ENCODE results near the gene BCL2. TPM values are rescaled to one million over a fixed set of nuclear protein-coding genes. Genes with fewer than 3 reads are reported as not detected.

The BCL2 gene
- total RNA-seq, 1 experiment from 2014 or later, result 1.3 TPM

DNA sequence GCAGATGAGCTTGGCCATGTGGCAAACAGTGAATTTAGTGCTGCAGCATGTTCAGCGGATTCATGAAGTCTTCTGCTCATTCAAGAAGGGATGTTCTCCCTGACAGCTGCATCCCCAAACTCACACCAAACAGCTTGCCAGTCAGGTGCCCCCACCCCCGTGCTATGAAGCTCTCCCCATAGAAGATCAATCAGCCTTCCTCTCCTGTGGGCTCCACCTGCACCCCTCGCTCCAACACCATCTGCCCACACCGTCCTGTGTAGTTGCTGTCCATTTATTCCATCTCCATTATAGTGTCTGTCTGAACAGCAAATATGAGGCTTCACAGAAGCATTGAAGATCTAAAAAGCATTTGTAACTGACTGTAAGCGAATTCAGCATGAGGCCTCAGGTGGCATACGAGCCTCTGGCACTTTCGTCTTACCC, 218.9 kb downstream of the BCL2 start:
- no peaks in the 10 kb centered on the region for H3K27me3 ChIP-seq (ENCODE audit: insufficient read depth, low read length)
- no CpG with 5 or more reads among the region's 7 CpGs for WGBS (ENCODE audit: extremely low coverage, insufficient read length, low lambda C conversion rate)
- no peak overlapping the region for H3K4me3 Mint-ChIP-seq
- H3K27me3 Mint-ChIP-seq (ENCODE audit: low read depth), result no peaks in the 10 kb centered on the region
- no peaks in the 10 kb centered on the region; the same call in 1 of the 2 replicates for H3K4me1 ChIP-seq (ENCODE audit: insufficient read depth, low read length)
- H3K79me1 ChIP-seq (ENCODE audit: insufficient read depth, low read depth, low read length, poor library complexity, severe bottlenecking), result no peaks in the 10 kb centered on the region
- no peak overlapping the region for H4K8ac ChIP-seq (replicated peaks; ENCODE audit: insufficient read length, low read depth, low read length)
- H3K9me3 ChIP-seq (ENCODE audit: control insufficient read depth, low read depth, low read length), result no peaks in the 10 kb centered on the region
- no peak overlapping the region for H4K91ac ChIP-seq (ENCODE audit: insufficient read length, low read depth, low read length)
- no peak overlapping the region for H2AFZ ChIP-seq (ENCODE audit: low read length)
- no peak overlapping the region for H3K23ac ChIP-seq (ENCODE audit: insufficient read length, low read depth, low read length)
- H2BK5ac ChIP-seq (ENCODE audit: insufficient read length, low read length), result no peak overlapping the region
- no peak overlapping the region for H2BK120ac ChIP-seq (ENCODE audit: low read depth, low read length, poor library complexity, severe bottlenecking)
- H4K5ac ChIP-seq (ENCODE audit: insufficient read length, low read depth, low read length), result no peak overlapping the region
- peaks cover 2% of the 10 kb centered on the region for H4K20me1 ChIP-seq (ENCODE audit: control insufficient read depth, insufficient read depth, insufficient read length)
- no peak overlapping the region for H3K4ac ChIP-seq (ENCODE audit: low read depth, low read length)
- peaks cover 0 to 13% of the 10 kb centered on the region in 2 experiments; a peak in 3 of 4 replicates for H3K4me1 Mint-ChIP-seq
- H2BK20ac ChIP-seq (ENCODE audit: low read depth, low read length, poor library complexity, severe bottlenecking), result no peak overlapping the region
- H3K23me2 ChIP-seq (ENCODE audit: insufficient read length, low read depth, low read length, poor library complexity, severe bottlenecking), result no peaks in the 10 kb centered on the region
- no peak overlapping the region for H3K18ac ChIP-seq (ENCODE audit: insufficient read length, low read depth, low read length)
- no peaks in the 10 kb centered on the region for H3K79me2 ChIP-seq (ENCODE audit: insufficient read depth, low read length)
- H3K14ac ChIP-seq (ENCODE audit: insufficient read depth, low read length), result no peak overlapping the region
- no peak overlapping the region for H3K9ac ChIP-seq (ENCODE audit: extremely low read depth, insufficient read length, low read length)
- H3T11ph ChIP-seq (ENCODE audit: low read length), result no peak overlapping the region
- H3K4me2 ChIP-seq (ENCODE audit: insufficient read depth, insufficient read length, low read length), result no peak overlapping the region
- no peak overlapping the region for H3K27ac ChIP-seq (ENCODE audit: insufficient read length, low read depth, low read length)
- peaks cover 3% of the 10 kb centered on the region in 2 experiments; a peak in 3 of 5 replicates for H3K9me3 Mint-ChIP-seq
- H2BK15ac ChIP-seq (ENCODE audit: low read depth, low read length), result no peak overlapping the region
- H3K27ac Mint-ChIP-seq, result no peak overlapping the region
- no peak overlapping the region for H2AK5ac ChIP-seq (ENCODE audit: insufficient read length, low read length)
- peaks cover 0 to 4% (median 3%) of the 10 kb centered on the region in 3 experiments; a peak in 5 of 7 replicates for H3K36me3 Mint-ChIP-seq (ENCODE audit: insufficient read depth in 1 of 3, low read depth in 3 of 3)
- no peak overlapping the region for H3K56ac ChIP-seq (ENCODE audit: insufficient read length, low read depth, low read length)
- TF ChIP-seq, protein P1, sequence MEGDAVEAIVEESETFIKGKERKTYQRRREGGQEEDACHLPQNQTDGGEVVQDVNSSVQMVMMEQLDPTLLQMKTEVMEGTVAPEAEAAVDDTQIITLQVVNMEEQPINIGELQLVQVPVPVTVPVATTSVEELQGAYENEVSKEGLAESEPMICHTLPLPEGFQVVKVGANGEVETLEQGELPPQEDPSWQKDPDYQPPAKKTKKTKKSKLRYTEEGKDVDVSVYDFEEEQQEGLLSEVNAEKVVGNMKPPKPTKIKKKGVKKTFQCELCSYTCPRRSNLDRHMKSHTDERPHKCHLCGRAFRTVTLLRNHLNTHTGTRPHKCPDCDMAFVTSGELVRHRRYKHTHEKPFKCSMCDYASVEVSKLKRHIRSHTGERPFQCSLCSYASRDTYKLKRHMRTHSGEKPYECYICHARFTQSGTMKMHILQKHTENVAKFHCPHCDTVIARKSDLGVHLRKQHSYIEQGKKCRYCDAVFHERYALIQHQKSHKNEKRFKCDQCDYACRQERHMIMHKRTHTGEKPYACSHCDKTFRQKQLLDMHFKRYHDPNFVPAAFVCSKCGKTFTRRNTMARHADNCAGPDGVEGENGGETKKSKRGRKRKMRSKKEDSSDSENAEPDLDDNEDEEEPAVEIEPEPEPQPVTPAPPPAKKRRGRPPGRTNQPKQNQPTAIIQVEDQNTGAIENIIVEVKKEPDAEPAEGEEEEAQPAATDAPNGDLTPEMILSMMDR (conservative IDR thresholded peaks at IDR 0.05), result no peak
- no peak for DNase-seq
- no peak overlapping the region for H2BK12ac ChIP-seq (ENCODE audit: insufficient read length, low read depth, low read length)

All from H9 (cell line).